Lower lobe of right lung (tissue), 2 donors: ENCODE data around the gene DACH2. TPM values are rescaled to one million over a fixed set of nuclear protein-coding genes. Genes with fewer than 3 reads are reported as not detected.

ENCODE experiments used
- ATAC-seq, 2 donors: fragments of 200-7000 bp; cut with Tn5 transposase; one replicate each; pipeline ENCODE4 v1.9.1; 2020 to 2022; ENCODE audit warnings: mild to moderate bottlenecking in 2 of 2, moderate library complexity in 2 of 2
- DNase-seq: peaks from one replicate; pipeline ENCODE4 v3.0.0-alpha.2; 2020
- H3K27ac ChIP-seq: fragments of 200-600 bp; one replicate; pipeline ENCODE4 v1.8.0; 2022
- H3K27me3 ChIP-seq: fragments of 200-600 bp; one replicate; pipeline ENCODE4 v1.8.0; 2022; ENCODE audit warnings: low read depth
- H3K36me3 ChIP-seq: fragments of 200-600 bp; one replicate; pipeline ENCODE4 v1.8.0; 2022; ENCODE audit warnings: mild to moderate bottlenecking
- H3K4me1 ChIP-seq: fragments of 200-600 bp; one replicate; pipeline ENCODE4 v1.8.0; 2022
- H3K4me3 ChIP-seq: fragments of 200-600 bp; one replicate; pipeline ENCODE4 v1.8.0; 2022; ENCODE audit warnings: mild to moderate bottlenecking
- H3K9me3 ChIP-seq: fragments of 200-600 bp; one replicate; pipeline ENCODE4 v1.8.0; 2022
- intact Hi-C: fragments of 100-400 bp; cut with DNase I; formaldehyde crosslinking; loops from one replicate; pipeline ENCODE4 v1.11.0; 2022
- total RNA-seq: library from RNA; stranded (reverse); fragmentation: NEBNext Ultra II Directional; extraction: Animal tissue kit (Norgen Biotek cat#: 25700); gene quantifications from one replicate; pipeline ENCODE4 v1.2.1, GENCODE V29; 2021
- TF ChIP-seq, protein P1 (sequence below): fragments of 200-600 bp; IDR thresholded peaks from one replicate; pipeline ENCODE4 v1.8.0; 2022; ENCODE audit warnings: antibody characterized with exemption, mild to moderate bottlenecking
- donor health status: DM: no; HTN: yes; CAD: no; lungs with severe emphysema.

Gene DACH2
- total RNA-seq, 1 donor from 2014 or later, result not detected

DNA sequence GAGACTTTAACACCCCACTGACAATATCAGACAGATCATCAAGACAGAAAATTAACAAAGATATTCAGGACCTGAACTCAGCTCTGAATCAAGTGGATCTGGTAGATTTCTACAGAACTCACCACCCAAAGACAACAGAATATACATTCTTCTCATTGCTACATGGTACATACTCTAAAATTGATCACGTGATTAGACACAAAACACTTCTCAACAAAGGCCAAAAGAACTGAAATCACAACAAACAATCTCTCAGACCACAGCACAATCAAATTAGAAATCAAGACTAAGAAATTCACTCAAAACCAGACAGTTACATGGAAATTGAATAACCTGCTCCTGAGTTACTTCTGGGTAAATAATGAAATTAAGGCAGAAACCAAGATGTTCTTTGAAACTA is 49.6 kb downstream of the DACH2 start:
- H3K4me1 ChIP-seq, result no peaks in the 10 kb centered on the region
- H3K4me3 ChIP-seq, result no peak overlapping the region
- H3K9me3 ChIP-seq, result no peaks in the 10 kb centered on the region
- intact Hi-C loops, result no loop called here
- ATAC-seq, result no peak
- no peak overlapping the region for H3K27ac ChIP-seq
- TF ChIP-seq, protein P1, sequence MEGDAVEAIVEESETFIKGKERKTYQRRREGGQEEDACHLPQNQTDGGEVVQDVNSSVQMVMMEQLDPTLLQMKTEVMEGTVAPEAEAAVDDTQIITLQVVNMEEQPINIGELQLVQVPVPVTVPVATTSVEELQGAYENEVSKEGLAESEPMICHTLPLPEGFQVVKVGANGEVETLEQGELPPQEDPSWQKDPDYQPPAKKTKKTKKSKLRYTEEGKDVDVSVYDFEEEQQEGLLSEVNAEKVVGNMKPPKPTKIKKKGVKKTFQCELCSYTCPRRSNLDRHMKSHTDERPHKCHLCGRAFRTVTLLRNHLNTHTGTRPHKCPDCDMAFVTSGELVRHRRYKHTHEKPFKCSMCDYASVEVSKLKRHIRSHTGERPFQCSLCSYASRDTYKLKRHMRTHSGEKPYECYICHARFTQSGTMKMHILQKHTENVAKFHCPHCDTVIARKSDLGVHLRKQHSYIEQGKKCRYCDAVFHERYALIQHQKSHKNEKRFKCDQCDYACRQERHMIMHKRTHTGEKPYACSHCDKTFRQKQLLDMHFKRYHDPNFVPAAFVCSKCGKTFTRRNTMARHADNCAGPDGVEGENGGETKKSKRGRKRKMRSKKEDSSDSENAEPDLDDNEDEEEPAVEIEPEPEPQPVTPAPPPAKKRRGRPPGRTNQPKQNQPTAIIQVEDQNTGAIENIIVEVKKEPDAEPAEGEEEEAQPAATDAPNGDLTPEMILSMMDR, result no peak
- no peaks in the 10 kb centered on the region for H3K36me3 ChIP-seq
- no peak for DNase-seq
- no peaks in the 10 kb centered on the region for H3K27me3 ChIP-seq

GRCh38 chrX:86210772-86211171 is 62.5 kb downstream of the DACH2 start:
- TF ChIP-seq, protein P1, result no peak
- Histone ChIP-seq H3K27ac (no peak overlapping the region), H3K9me3 (no peaks in the 10 kb centered on the region), H3K27me3 (no peaks in the 10 kb centered on the region), H3K4me1 (no peaks in the 10 kb centered on the region), H3K4me3 (no peak overlapping the region), H3K36me3 (no peaks in the 10 kb centered on the region)
- intact Hi-C loops, result no loop called here
- DNase-seq, result no peak
- no peak for ATAC-seq

DNA sequence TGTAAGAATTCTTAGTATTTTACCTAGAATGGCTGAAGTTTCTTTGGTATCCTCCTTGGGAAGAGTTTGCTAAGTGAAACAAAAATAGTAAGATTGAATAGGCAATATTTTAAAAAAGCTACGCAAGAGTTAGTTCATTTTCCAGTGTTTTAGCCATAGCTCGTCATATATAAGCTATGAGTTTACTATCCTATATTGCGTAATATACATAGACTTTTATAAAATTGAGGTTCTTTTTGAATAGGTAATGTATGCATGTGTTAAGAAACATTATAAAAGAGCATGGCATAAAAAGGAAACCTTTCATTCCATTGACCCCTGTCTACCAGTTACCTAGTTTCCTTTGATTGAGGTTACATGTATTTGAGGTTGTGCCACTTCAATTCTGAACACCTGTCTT is 67.0 kb downstream of the DACH2 start:
- Histone ChIP-seq H3K9me3 (no peaks in the 10 kb centered on the region), H3K36me3 (no peaks in the 10 kb centered on the region), H3K27me3 (no peaks in the 10 kb centered on the region), H3K4me3 (no peak overlapping the region), H3K4me1 (no peaks in the 10 kb centered on the region), H3K27ac (no peak overlapping the region)
- DNase-seq, result no peak
- intact Hi-C loops, result no loop called here
- ATAC-seq, result no peak
- TF ChIP-seq, protein P1, result no peak

DNA sequence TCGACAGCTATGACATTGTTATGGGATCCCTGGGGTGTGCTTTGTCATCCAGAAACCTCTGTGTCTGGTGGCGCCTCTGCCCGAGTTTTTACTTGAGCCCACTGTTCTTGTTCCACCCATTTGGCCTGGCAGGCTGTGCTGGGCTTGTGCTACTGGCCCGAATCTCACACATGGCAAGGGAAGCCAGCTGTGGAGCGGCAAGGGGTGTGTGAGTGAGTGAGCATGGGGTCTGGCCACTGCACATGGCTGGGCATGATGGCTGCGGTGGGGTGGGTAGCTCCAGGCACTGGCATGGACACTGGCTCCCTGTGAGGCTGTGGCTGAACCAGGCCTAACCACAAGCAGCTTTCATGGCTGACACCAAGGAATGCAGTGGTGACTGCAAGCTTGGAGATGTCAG is 89.2 kb downstream of the DACH2 start:
- H3K9me3 ChIP-seq, result no peaks in the 10 kb centered on the region
- H3K4me3 ChIP-seq, result no peak overlapping the region
- H3K27ac ChIP-seq, result no peak overlapping the region
- ATAC-seq, result no peak
- H3K36me3 ChIP-seq, result no peaks in the 10 kb centered on the region
- intact Hi-C loops, result no loop called here
- H3K27me3 ChIP-seq, result no peaks in the 10 kb centered on the region
- no peak for DNase-seq
- TF ChIP-seq, protein P1, result no peak
- no peaks in the 10 kb centered on the region for H3K4me1 ChIP-seq

DNA sequence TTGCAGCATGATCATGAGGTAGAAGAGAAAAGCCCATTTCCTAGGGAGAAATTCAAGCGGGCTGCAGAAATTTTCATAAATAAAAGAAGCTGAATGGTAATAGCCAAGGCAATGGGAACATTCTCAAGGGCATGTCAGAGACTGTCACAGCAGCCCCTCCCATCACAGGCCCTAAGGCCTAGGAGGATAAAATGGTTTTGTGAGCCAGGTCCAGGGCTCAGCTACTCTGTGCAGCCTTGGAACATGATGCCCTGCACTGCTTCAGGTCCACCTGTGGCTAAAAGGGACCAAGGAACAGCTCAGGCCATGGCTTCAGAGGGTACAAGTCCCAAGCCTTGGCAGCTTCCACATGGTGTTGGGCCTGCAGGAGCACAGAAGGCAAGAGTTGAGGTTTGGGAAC is 93.3 kb downstream of the DACH2 start:
- TF ChIP-seq, protein P1, result no peak
- no peak for ATAC-seq
- no peaks in the 10 kb centered on the region for H3K9me3 ChIP-seq

DNA sequence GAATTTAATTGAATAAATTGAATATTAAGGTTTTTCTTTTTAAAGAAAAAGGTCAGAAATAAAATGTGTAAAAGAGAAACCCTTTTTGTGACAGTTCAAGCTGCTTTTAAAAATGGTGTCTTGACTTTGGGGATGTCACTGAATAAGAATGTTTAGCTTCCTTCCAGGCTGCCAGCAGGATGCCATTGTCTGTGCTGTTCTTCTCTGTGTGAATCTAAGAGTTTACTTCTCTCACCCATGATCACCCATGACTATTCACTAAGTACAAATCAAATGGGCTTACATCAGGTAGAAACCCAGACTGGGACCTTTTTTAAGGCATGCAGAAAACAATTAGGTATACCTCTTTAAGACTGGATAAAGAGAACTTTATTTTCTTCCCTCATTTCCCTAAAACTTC is 115.3 kb downstream of the DACH2 start:
- Histone ChIP-seq H3K27me3 (no peaks in the 10 kb centered on the region), H3K36me3 (no peaks in the 10 kb centered on the region), H3K27ac (no peak overlapping the region), H3K4me1 (no peaks in the 10 kb centered on the region), H3K9me3 (no peaks in the 10 kb centered on the region), H3K4me3 (no peak overlapping the region)
- intact Hi-C loops, result no loop called here
- TF ChIP-seq, protein P1, result no peak
- no peak for DNase-seq
- no peak for ATAC-seq

More for the DNA sequence above, 93.3 kb downstream of the DACH2 start:
- intact Hi-C loops, result no loop called here
- Histone ChIP-seq H3K27ac (no peak overlapping the region), H3K4me3 (no peak overlapping the region), H3K4me1 (no peaks in the 10 kb centered on the region), H3K27me3 (no peaks in the 10 kb centered on the region), H3K36me3 (no peaks in the 10 kb centered on the region)
- DNase-seq, result no peak
